Measurements from ENCODE around the gene CRYAB. TPM values are rescaled to one million over a fixed set of nuclear protein-coding genes. Genes with fewer than 3 reads are reported as not detected.

CRYAB gene
- total RNA-seq, 2 donors from 2014 or later: 4,044 to 4,265 TPM

DNA sequence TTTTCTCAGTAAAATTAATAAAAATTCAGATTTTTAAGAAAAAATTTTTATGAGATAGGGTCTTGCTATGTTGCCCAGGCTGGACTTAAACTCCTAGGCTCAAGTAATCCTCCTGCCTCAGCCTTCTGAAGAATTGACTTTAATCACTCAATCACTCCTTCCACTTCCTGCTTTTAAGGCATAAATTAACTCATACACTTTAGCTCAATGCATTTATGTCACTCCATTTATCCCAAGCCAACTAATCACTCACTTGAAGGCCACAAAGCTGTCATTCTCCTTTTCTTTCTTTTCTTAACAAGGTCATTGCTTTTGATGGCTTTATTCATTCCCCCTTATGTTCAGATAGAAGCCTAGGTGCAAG, 41.1 kb downstream of the CRYAB start:
- ATAC-seq (no peak), DNase-seq (no peak)
- intact Hi-C loops (cut with DNase I): loop anchor here in 1 of 2 donors (10.0 kb wide), 2 partner anchors 64 to 104 kb away; partner anchors contain the start of gene DIXDC1

DNA sequence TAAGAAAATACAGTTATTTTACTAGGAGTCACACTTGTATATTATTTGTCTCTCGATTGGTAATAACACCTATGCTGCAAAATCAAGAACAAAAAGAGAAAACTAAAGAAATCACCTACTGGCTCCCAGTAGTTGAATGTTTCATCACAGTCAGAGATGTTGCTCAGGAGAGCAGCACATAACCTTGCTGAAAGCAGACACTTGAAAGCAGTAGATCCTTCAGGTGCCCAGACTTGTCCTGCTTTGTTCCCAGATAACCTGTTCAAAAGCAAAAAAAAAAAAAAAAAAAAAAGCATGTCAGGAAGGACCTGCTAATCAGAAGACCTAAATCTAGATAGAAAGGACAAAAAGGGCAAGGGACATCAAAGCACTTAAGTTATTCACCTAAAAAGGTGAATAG, 41.5 kb downstream of the CRYAB start:
- intact Hi-C loops (cut with DNase I): loop anchor here in 1 of 2 donors (10.0 kb wide), 2 partner anchors 65 to 105 kb away; partner anchors contain the start of gene DIXDC1
- no peak for DNase-seq
- ATAC-seq: no peak

DNA sequence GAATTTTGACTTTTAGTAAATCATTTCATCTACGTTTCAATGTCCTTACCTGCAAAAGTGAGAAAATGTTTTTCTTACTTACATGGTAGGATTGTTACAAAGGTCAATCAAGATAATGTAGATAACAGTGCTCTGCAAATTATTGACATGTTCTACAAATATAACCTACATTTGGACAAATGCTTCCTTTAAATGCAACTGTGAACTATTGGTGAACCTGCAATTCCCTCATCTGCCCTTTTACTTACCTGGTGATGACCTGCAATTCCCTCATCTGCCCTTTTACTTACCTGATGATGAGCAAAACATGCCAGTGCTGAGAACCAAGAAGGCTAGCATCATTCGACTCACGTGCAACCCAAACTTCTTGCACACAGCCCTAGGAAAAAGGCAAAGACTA, 51.3 kb downstream of the CRYAB start:
- ATAC-seq (no peak), DNase-seq (no peak)
- intact Hi-C loops (cut with DNase I): no loop called here

Other genes with a start within 250 kb of the CRYAB start
- 10 to 100 TPM; 30.3 to 37.2 TPM for gene PPP2R1B, start 145.4 kb downstream of the CRYAB start, total RNA-seq
- 100 to 1,000 TPM in 1 of 2 donors, 10 to 100 TPM in 1; 31.5 to 116 TPM for gene ALG9, start 40.2 kb downstream of the CRYAB start, total RNA-seq
- gene FDXACB1, start 32.6 kb downstream of the CRYAB start, total RNA-seq: 1 to 10 TPM; 1.0 to 1.2 TPM
- 10 to 100 TPM; 17.1 to 22.2 TPM for gene CFAP68, start 32.2 kb downstream of the CRYAB start, total RNA-seq
- gene HSPB2, start 964 bp upstream of the CRYAB start, total RNA-seq: 10 to 100 TPM; 37.3 to 49.6 TPM
- 1 to 10 TPM; 1.6 to 3.3 TPM for gene C11orf52, start 7.1 kb upstream of the CRYAB start, total RNA-seq
- 10 to 100 TPM; 19.5 to 28.1 TPM for gene DIXDC1, start 25.6 kb upstream of the CRYAB start, total RNA-seq
- 100 to 1,000 TPM in 1 of 2 donors, 10 to 100 TPM in 1; 98.7 to 130 TPM for gene DLAT, start 113.6 kb upstream of the CRYAB start, total RNA-seq
- 1 to 10 TPM in 1 of 2 donors, under 1 TPM in 1; 0.76 to 1.3 TPM for gene PIH1D2, start 162.2 kb upstream of the CRYAB start, total RNA-seq
- gene NKAPD1, start 162.5 kb upstream of the CRYAB start, total RNA-seq: 10 to 100 TPM in 1 of 2 donors, 1 to 10 TPM in 1; 6.7 to 10.4 TPM
- 100 to 1,000 TPM; 103 to 105 TPM for gene TIMM8B, start 175.0 kb upstream of the CRYAB start, total RNA-seq
- gene SDHD, start 175.1 kb upstream of the CRYAB start, total RNA-seq: 100 to 1,000 TPM; 158 to 166 TPM